T47D (cell line): ENCODE data around the gene PEX16.
"Not testable (repeated sequence)": the region's sequence is repeated elsewhere in the genome, so short reads cannot be mapped to it uniquely, and the experiment has no call there.

Experiments used
- DNase-seq, 2 experiments: peaks; one replicate each; pipeline versions ENCODE4 v3.0.0 to v3.0.0-alpha.2; 2011 to 2012; ENCODE audit warnings: low read depth in 1 of 2, low spot score in 1 of 2
- JUND ChIP-seq: IDR thresholded peaks from 2 replicates; pipeline ENCODE4 v1.6.1; 2012; ENCODE audit warnings: low read depth
- in situ Hi-C: cut with HindIII; loops from 2 replicates; pipeline ENCODE4 v1.10.0; 2016; ENCODE audit warnings: low sequenced_read_pairs, low pct_unique_long_range_greater_than_20kb

PEX16 gene

DNA sequence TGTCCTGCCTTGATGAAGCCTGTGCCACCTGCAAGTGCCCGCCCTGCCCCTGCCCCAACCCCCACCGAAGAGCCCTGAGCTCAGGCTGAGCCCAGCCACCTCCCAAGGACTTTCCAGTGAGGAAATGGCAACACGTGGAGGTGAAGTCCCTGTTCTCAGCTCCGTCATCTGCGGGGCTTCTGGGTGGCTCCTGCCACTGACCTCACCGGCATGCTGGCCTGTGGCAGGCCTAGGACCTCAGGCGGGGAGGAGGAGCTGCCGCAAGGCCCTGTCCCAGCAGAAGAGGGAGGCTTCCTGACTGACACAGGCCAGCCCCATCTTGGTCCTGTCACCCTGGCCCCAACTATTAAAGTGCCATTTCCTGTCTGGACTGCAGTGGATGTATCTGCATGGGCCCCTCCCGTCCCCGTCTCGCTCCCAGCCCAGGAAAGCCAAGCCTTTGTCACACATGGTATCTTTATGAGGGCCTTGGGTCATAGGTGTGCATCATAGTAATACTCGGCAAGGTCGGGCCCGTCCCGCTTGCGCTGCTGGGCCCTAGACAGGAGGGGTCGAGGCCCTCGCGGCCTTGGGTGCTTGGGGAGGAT is 11.5 kb downstream of the PEX16 start:
- in situ Hi-C loops: no loop called here
- DNase-seq: no peak
- TF ChIP-seq JUND: no peak

DNA sequence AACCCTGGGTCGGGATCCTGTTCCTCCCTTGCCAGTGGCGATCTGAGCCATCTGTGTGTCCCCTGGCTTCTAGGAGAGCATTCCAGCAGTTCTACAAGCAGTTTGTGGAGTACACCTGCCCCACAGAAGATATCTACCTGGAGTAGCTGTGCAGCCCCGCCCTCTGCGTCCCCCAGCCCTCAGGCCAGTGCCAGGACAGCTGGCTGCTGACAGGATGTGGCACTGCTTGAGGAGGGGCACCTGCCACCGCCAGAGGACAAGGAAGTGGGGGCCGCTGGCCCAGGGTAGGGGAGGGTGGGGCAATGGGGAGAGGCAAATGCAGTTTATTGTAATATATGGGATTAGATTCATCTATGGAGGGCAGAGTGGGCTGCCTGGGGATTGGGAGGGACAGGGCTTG is 12.1 kb downstream of the PEX16 start:
- DNase-seq, in situ Hi-C loops: not testable (repeated sequence)

DNA sequence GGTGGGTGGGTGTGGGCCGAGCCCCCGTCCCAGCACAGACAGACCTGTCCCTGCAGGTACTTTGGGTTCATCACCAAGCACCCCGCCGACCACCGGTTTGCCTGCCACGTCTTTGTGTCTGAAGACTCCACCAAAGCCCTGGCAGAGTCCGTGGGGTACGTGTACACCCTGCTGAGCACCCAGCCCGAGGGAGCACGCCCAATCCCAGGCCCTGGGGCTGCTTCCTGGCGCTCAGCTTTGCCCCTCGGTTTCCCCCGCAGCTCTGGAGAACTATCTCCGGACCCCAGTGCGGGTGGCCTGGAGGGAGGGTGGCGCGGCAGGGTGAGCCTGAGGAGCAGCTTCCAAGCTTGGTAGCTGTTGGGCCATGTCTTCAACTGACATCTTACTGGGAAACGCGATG is 12.6 kb downstream of the PEX16 start:
- no peak for DNase-seq
- in situ Hi-C loops: no loop called here
- no peak for TF ChIP-seq JUND

DNA sequence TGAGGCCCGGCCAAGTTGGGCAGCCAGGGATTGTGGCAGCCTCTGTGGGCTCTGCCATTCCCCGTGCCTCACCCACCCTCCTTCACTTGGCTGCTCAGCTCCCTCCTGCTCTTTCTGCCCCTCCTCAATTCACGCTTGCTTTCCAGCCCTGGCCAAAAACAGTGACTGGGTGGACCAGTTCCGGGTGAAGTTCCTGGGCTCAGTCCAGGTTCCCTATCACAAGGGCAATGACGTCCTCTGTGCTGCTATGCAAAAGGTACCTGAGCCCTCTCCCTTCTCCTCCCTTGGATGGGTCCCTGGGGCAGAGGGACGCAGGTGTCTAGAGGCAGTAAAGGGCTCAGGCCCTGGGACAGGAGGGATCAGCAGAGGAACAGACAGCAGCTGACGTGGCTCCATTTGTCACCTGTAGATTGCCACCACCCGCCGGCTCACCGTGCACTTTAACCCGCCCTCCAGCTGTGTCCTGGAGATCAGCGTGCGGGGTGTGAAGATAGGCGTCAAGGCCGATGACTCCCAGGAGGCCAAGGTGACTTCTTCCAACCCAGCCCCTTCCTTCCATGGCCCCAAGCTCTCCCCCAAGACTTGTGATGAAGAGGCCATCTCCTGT is 13.3 kb downstream of the PEX16 start:
- DNase-seq: no peak
- in situ Hi-C loops: no loop called here
- TF ChIP-seq JUND: no peak

DNA sequence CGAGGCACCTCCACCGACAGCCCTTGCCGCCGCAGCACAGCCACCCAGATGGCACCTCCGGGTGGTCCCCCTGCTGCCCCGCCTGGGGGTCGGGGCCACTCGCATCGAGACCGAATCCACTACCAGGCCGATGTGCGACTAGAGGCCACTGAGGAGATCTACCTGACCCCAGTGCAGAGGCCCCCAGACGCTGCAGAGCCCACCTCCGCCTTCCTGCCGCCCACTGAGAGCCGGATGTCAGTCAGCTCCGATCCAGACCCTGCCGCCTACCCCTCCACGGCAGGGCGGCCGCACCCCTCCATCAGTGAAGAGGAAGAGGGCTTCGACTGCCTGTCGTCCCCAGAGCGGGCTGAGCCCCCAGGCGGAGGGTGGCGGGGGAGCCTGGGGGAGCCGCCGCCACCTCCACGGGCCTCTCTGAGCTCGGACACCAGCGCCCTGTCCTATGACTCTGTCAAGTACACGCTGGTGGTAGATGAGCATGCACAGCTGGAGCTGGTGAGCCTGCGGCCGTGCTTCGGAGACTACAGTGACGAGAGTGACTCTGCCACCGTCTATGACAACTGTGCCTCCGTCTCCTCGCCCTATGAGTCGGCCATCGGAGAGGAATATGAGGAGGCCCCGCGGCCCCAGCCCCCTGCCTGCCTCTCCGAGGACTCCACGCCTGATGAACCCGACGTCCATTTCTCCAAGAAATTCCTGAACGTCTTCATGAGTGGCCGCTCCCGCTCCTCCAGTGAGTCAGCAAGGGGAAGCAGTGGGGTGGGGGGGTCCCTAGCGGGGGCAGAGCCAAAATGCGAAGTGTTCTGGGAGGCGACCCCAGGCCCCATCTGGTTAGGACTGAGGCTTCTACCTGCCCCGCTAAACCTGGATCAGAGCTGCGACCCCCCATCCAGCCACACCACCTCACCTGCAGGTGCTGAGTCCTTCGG is 15.0 kb downstream of the PEX16 start:
- in situ Hi-C loops: no loop called here
- DNase-seq: no peak
- no peak for TF ChIP-seq JUND

DNA sequence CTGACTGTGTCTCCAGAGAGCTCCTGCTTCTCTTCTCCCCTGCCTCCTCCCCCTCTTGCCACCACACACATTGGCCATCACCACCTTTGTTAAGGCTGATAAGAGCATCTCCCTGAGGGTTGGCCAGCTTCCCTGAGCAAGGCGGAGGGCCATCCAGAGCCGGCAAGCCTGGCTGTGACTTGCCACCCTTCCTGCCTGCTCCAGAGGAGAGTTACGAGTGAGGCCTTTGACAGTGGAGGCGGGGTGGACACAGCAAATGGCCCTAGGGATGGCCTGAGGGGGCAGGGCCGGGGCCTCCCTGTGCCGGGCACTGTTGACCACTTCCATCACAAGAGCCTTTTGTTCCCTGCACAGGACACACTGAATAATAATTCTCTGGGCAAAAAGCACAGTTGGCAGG is 16.1 kb downstream of the PEX16 start:
- in situ Hi-C loops: no loop called here
- no peak for TF ChIP-seq JUND
- no peak for DNase-seq

DNA sequence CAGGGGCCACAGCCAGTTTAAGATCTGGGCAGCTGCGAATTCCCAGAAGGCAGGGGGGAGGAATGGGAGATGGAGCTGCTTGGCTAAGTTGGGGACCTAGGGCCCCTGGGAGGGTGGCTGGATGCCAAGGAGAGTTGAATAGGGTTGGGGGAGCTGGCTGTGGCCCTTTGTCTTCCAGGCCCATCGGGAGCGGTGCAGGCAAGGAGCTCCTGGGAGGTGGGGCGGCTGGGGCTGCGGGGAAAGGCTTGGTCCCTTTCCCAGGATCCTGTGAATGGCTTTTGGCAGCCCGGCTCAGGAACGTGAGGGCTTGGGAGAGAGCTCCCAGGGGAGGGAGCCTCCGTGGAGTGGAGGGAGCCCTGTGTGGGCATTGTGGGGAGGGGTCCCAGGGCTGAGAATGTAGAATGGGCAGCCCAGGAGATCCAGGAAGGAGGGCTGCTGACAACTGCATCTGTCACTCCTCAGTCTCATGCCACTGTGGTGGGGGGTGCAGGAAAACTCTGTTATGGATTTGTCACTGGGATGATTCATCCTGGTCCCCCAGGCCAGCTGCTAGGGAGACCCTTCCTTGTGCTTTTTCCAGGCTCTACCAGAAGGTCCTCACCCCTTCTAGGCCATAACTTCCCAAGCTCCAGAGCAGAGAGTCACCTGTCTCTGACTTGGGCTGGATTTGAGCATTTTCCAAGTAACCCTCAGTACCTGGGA is 16.6 kb downstream of the PEX16 start:
- DNase-seq: no peak
- TF ChIP-seq JUND: no peak
- in situ Hi-C loops: no loop called here

DNA sequence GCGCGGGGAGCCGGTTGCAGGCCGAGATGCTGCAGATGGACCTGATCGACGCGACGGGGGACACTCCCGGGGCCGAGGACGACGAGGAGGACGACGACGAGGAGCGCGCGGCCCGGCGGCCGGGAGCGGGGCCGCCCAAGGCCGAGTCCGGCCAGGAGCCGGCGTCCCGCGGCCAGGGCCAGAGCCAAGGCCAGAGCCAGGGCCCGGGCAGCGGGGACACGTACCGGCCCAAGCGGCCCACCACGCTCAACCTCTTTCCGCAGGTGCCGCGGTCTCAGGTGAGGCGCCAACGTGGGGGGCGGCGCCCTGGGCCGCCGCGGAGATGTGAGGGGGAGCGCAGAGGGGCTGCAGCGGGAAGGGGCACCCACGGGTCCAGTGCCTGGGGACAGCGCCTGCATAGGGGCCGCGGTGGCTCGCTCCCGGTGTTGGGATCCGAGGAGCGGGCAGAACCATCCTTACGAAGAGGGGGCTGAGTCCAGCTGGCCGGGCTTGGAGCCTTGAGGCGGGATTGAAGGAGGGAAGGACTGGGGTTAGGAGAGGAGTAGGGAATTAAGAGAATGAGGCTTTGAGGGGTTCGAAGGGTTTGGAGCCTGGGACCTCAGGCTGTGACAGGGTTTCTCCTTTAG is 17.4 kb downstream of the PEX16 start:
- in situ Hi-C loops, DNase-seq: not testable (repeated sequence)

DNA sequence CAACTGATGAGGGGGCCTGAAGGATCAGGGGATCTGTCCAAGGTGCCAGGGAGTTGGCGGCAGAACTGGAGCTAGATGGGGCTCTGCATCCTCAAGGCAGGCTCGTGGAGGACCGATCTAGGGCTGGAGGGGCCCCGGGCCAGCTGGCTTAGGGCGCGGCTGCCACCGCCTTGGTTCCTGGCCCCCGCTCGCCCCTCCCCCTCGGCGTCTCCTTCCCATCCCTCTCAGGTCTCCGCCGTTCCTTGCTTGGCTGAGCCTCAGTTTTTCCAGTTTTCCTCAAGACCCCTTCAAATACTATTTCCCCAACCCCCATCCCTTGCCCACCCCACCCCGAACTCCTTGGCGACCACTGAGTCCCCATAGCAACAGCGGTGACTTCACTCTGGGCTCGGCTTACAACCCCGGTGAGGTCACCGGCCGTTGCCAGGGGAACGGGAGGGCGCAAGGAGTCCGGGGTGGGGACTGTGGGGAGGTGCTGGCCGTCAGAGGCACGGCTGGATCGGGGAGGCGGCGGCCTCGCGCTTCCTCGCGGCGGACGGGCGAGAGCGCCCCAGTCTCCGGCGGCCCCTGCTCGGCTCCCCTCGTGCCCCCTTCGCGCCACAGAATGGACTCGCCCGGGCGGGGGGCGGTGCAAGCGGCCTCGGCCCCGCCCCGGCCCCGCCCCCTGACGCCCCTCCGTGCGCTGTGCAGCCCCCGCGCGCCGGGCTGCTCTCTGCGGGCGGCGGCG is 18.1 kb downstream of the PEX16 start:
- peak; percentile 92 to 94 for DNase-seq
- TF ChIP-seq JUND: no peak
- in situ Hi-C loops: no loop called here

DNA sequence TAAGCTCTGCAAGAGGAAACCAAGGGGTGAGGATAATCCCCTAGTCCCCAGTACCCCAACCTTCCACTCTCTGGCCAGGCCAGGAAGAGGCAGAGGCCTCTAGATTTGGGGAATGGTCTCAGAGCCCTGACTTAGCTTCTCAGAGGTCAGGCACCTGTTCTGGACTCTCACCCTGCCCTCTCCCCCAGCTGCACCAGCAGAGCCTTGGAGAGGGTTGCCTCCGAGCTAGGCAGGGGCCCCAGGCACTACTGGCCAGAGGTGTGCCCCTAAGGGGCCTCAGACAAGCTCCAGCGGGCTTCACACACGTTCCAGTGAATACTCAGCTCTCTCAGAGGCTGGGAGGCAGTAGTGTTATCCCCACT is 18.6 kb downstream of the PEX16 start:
- no peak for DNase-seq
- no peak for TF ChIP-seq JUND
- in situ Hi-C loops: no loop called here

DNA sequence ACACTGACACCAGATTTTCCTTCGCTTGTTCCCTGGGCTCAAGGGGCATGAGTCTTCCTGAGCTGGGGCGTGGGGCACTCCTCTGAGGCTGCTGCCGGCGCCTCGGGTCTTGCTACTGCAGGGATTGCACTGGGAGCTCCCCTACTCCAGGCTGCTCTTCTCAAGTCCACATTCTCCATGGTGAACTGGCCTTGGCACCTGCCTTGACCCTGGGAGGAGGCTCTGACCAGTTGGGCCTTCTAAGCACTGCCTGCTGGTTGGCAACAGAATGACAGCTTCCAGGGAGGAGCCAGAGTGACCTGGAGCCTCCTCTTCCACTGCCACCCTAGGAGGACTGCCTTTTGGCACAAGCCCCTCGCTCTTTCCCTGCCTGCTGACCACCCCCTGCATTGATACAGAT is 20.1 kb downstream of the PEX16 start:
- peak in 1 of 2 experiments; percentile 51 for DNase-seq
- no peak for TF ChIP-seq JUND

More for the DNA sequence above, 20.1 kb downstream of the PEX16 start:
- in situ Hi-C loops: no loop called here
